Germinal center (tissue), 1 donor: ENCODE results near the gene LRRC9.
A peak's percentile ranks its signal among the peaks of the same experiment; 100 is the strongest.
"Not testable (repeated sequence)": the region's sequence is repeated elsewhere in the genome, so short reads cannot be mapped to it uniquely, and the experiment has no call there.

Source experiments
- DNase-seq: peaks from one replicate; pipeline ENCODE4 v3.0.0; 2012; ENCODE audit warnings: mixed read lengths, low spot score

Gene LRRC9

GRCh38 chr14:60064491-60065072 is 144.6 kb downstream of the LRRC9 start:
- peak; percentile 14 for DNase-seq

GRCh38 chr14:60067882-60068281 is 147.9 kb downstream of the LRRC9 start:
- no peak for DNase-seq

GRCh38 chr14:60079723-60080122 is 159.8 kb downstream of the LRRC9 start:
- no peak for DNase-seq

GRCh38 chr14:60085085-60085484 is 165.1 kb downstream of the LRRC9 start:
- no peak for DNase-seq

GRCh38 chr14:60085693-60086092 is 165.7 kb downstream of the LRRC9 start:
- DNase-seq = no peak

GRCh38 chr14:60087668-60088067 is 167.7 kb downstream of the LRRC9 start:
- DNase-seq = no peak

GRCh38 chr14:60089221-60089620 is 169.3 kb downstream of the LRRC9 start:
- DNase-seq = no peak

GRCh38 chr14:60090864-60091519 is 171.0 kb downstream of the LRRC9 start:
- peak; percentile 21 for DNase-seq

- peak; percentile 91 for DNase-seq
Measured at GRCh38 chr14:60091550-60092525, 171.9 kb downstream of the LRRC9 start, which contains the start of gene PCNX4. Gene PCNX4, plus strand, starts transcription at chr14:60091923. Its CDS starts 15,716 bp downstream, at chr14:60107639.

- DNase-seq = peak; percentile 16
Measured at GRCh38 chr14:60092526-60092920, 172.6 kb downstream of the LRRC9 start.

GRCh38 chr14:60093080-60093479 is 173.1 kb downstream of the LRRC9 start:
- no peak for DNase-seq

- DNase-seq = no peak
Measured at GRCh38 chr14:60093606-60094005, 173.7 kb downstream of the LRRC9 start.

GRCh38 chr14:60094306-60094897 is 174.5 kb downstream of the LRRC9 start:
- DNase-seq = no peak

- DNase-seq = no peak
Measured at GRCh38 chr14:60095231-60095630, 175.3 kb downstream of the LRRC9 start.

- DNase-seq = no peak
Measured at GRCh38 chr14:60095781-60096450, 176.0 kb downstream of the LRRC9 start.

- DNase-seq = no peak
Measured at GRCh38 chr14:60097974-60098373, 178.0 kb downstream of the LRRC9 start.

- DNase-seq = not testable (repeated sequence)
Measured at GRCh38 chr14:60099855-60100254, 179.9 kb downstream of the LRRC9 start.

GRCh38 chr14:60101786-60102185 is 181.8 kb downstream of the LRRC9 start:
- no peak for DNase-seq

- no peak for DNase-seq
Measured at GRCh38 chr14:60102389-60102788, 182.4 kb downstream of the LRRC9 start.

- no peak for DNase-seq
Measured at GRCh38 chr14:60106339-60106738, 186.4 kb downstream of the LRRC9 start.

- no peak for DNase-seq
Measured at GRCh38 chr14:60107477-60107876, 187.5 kb downstream of the LRRC9 start.

- DNase-seq = no peak
Measured at GRCh38 chr14:60111732-60112131, 191.8 kb downstream of the LRRC9 start.
